ENCODE results near the gene MYBBP1A.

GRCh38 chr17:4501295-4501949 lies 53.8 kb downstream of the MYBBP1A start:
- TF ChIP-seq POLR2A (IDR thresholded peaks at IDR 0.05) (no peak), CTCF (IDR thresholded peaks at IDR 0.05) (no peak)
